Measurements from ENCODE around the gene ASCL2. TPM values are rescaled to one million over a fixed set of nuclear protein-coding genes. Genes with fewer than 3 reads are reported as not detected.

ASCL2 gene
- total RNA-seq, 1 experiment from 2014 or later, result not detected

DNA sequence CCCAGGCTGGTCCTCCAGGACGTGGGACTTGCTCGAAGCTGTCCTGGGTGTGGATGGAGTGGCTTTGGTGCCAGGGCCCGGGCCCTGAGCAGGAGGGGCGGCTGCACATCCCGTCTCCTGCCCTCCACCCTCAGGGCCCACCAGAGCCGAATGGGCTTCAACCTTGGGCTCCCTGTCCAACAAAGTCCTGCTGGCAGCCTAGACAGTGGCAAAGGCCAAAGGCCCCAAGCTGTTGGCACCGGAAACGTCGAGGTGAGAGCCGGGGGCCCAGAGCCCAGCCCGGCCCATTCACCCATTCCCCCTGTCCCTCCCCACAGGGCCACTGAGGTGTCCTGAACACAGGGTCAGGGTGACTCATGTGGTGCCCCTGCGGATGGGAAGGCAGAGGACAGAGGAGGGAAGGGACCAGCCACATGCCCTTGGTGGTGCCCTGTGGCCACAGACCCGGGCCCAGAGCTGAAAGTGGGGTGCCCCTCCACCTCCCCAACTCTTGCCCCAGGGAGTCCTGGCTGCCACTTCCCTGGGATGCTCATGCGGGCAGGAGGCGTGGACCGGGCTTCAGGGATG is 40.5 kb upstream of the ASCL2 start:
- Histone ChIP-seq H3K36me3 (no peaks in the 10 kb centered on the region), H3K9me3 (no peaks in the 10 kb centered on the region), H3K4me3 (no peak overlapping the region), H3K27me3 (no peaks in the 10 kb centered on the region)
- no peak for DNase-seq

DNA sequence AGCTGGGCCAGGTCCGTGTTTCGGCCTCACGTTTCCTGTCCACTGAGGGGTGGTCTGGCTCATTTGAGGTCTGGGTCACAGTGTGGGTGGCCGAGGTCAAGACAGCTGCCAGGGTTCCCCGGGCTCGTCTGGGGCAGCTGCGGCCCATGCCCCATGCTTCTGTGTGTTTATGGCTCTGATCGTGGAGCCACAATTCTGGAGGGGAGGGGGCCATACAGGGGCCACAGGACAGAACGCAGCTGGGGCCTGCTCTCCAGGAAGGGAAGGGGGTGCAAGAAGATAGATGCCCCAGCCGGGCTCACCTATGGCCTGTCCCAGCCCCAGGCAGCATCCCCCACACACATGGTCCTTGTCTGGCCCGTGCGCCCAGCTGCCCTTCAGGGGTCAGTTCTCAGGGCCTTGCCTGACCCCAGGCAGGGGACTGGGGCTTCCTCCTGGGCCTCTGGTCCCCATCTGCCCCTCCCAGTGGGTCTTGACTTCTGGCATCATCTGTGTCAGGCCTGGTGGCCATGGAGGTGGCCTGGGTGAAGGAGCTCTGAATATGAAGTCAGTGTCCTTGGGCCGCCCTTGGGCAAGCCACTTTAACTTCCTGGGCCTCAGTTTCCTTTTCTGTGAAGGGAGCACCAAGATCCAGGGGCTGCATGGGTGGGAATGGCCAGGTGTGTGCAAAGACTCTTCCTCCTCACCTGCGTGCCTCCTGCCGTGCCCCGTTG is 39.8 kb upstream of the ASCL2 start:
- Histone ChIP-seq H3K36me3 (no peaks in the 10 kb centered on the region), H3K27me3 (no peaks in the 10 kb centered on the region), H3K9me3 (no peaks in the 10 kb centered on the region), H3K4me3 (no peak overlapping the region)
- no peak for DNase-seq

DNA sequence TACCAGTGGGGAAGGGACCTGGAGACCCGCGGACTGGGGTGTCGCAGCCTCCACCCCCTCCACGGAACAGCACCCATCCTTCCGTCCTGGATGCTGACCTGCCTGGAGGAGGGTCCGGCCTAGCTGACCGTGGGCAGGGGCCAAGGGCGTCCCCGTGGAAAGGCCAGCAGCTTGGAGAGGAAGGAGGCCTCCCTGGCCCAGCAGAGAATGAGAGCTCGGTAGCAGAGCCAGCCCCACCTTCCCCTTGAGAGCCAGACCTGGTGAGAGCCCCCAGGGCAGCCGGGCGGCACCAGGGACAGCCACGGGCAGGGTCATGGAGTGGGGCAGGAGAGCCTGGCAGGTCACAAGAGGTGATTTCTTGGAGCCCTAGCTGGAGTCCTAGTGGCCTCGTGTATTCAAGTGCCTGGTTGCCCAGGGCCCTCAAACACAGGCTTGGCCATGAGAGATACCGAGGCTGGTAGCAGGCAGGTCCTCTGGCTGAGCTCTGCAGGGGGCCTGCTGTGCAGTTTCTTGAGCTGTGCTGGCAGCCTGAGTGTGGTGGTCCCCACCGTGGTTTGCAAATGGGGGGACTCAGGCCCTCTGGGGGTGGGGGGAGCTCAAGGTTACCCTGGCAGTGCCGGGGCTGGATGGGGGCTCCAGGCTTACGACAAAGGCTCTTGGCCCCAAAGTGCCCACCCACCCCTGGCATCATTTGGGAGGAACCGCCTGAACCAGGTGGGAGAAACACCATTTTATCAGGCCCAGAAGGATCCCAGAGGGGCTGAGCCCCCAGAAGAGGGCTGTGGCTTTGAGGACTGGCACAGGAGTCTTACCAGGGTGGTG is 39.1 kb upstream of the ASCL2 start:
- H3K9me3 ChIP-seq, result no peaks in the 10 kb centered on the region
- H3K36me3 ChIP-seq, result no peaks in the 10 kb centered on the region
- no peak overlapping the region for H3K4me3 ChIP-seq
- H3K27me3 ChIP-seq, result no peaks in the 10 kb centered on the region
- no peak for DNase-seq

DNA sequence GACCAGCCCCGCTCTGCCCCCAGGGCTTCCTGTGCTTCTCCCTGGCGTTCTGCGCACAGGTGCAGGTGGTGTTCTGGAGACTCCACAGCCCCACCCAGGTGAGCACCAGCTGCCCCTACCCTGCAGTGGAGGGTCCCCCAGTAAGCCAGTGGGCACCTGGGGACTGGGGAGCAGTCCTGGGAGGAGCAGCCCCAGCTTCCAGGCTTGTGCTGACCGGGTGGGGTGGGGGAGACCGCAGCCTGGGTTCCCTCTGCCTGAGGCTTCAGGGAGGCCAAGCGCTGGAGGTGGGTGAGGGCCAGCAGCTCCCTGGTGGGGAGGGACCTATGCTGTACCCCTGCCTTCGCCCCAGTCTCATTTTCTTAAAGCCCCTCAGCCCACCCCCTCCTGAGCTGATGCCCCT is 38.3 kb upstream of the ASCL2 start:
- Histone ChIP-seq H3K4me3 (no peak overlapping the region), H3K36me3 (no peaks in the 10 kb centered on the region), H3K9me3 (no peaks in the 10 kb centered on the region), H3K27me3 (no peaks in the 10 kb centered on the region)
- no peak for DNase-seq

DNA sequence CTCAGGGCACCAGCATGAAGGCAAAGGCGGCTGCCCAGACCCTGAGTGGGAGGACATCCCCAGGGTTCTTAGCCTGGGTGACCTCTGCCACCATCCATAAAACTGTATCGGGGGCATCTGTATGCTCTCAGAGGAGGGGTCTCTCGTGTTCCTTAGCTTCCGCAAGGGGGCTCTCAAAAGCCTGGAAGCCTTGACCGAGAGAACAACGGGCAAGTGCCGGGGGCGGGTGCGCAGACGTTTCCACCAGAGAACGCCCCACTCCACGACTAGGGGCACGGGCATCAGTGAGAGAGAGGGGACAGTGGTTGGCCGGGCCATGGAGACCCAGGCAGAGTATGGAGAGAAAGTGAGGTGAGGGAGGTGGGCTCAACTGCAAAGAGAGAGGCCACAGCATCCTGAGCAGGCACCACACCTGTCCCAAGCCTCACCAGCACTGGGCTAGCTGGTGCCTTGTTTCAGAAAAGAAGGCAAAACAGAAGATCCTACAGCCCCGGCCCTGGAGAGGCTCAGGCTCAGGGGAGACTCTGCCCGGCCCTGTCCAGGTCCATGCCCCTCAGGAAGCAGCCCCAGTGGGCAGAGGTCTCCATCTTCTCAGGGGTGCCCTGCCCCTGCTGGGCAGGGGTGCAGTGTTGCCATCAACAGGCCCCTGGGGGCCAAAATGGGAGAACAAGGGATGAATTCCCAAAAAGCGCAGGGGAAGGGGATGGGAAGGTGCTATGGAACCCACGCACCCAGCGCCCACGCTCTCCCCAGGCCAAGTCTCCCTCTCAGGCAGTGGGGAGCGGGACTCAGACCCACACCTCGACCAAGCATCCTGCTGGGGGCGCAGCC is 37.3 kb upstream of the ASCL2 start:
- no peaks in the 10 kb centered on the region for H3K9me3 ChIP-seq
- DNase-seq, result no peak
- H3K36me3 ChIP-seq, result no peaks in the 10 kb centered on the region
- H3K27me3 ChIP-seq, result no peaks in the 10 kb centered on the region
- H3K4me3 ChIP-seq, result no peak overlapping the region

DNA sequence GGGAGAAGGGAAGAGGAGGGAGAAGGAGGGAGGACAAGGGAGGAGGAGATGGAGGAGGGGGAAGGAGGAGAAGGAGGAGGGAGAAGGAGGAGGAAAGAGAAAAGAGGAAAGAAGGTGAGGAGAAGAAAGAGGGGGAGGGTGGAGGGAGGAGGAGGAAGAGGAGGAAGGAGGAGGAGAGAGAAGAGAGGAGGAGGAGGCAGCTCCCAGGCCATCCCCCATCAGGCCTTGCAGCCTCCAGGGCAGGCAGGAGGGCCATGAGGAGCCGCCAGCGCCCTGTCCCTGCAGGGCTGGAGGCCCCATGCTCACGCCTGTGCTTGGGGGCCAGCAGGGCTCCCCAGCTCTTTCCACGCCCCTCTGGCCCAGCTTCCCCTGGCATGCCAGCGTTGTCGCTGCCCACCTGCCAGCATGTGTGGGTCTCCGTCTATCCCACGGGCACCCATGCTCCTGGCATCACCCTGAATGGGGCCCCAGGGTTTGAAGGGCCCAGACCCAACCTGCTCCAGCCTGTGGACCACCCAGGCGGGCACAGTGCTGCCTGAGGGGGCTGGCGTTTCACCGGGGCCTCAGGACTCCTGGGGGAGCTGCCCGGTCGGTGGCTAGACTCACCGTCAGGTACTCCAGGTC is 36.6 kb upstream of the ASCL2 start:
- Histone ChIP-seq H3K4me3 (no peak overlapping the region), H3K27me3 (no peaks in the 10 kb centered on the region), H3K9me3 (no peaks in the 10 kb centered on the region), H3K36me3 (no peaks in the 10 kb centered on the region)
- DNase-seq, result peak; percentile 52

DNA sequence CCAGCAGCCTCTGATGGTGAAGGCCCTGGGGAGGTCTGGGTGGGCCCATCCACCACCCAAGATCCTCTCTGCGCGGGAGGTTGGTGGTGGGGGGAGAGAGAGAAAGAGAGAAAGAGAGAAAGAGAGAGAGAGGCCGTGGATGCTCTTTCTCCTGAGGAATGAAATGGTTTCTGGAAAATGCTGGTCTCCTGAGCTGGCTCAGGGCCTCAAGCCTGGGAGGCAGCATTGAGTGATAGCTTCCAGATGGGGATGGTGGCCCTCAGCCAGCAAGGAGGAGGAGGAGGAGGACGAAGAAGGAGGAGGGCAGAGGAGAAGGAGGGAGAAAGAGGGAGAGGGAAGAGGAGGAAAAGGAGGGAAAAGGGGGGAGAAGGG is 36.0 kb upstream of the ASCL2 start:
- Histone ChIP-seq H3K36me3 (no peaks in the 10 kb centered on the region), H3K9me3 (no peaks in the 10 kb centered on the region), H3K4me3 (peak overlapping the region; percentile 11; the same call in 1 of the 2 replicates), H3K27me3 (no peaks in the 10 kb centered on the region)
- DNase-seq, result peak; percentile 89

DNA sequence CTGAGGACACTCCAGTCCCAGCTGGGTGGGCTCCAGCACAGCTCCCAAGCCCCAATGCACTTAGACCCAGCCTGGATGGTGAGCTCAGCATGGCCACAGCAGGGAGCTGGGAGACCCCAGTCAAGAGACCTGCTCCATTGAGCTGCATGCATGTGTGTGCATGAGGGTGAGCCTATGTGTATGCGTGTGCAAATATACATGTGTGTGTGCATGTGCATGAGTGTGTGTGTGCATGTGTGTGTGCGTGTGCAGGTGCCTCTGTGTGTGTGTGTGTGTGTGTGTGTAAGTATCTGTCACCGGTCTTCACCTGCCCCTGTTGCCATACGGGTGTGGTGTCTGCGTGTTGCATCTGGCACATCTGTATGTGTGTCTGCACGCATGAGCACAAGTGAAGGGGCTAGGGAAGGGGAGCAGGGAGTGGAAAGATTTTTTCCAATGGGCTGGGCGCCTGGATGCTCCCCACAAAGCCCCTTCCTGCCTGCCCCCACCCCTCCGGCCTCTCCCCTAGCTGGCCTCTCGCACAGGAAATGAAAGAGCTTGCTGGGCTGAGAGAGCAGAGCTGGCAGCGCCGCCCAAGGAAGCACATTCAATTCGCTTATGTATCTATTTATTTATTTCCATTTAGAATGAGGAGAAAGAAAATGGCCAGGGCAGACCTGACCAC is 35.5 kb upstream of the ASCL2 start:
- Histone ChIP-seq H3K9me3 (no peaks in the 10 kb centered on the region), H3K4me3 (peak overlapping the region; percentile 11; the same call in 1 of the 2 replicates), H3K27me3 (no peaks in the 10 kb centered on the region), H3K36me3 (no peaks in the 10 kb centered on the region)
- peak; percentile 78 for DNase-seq

DNA sequence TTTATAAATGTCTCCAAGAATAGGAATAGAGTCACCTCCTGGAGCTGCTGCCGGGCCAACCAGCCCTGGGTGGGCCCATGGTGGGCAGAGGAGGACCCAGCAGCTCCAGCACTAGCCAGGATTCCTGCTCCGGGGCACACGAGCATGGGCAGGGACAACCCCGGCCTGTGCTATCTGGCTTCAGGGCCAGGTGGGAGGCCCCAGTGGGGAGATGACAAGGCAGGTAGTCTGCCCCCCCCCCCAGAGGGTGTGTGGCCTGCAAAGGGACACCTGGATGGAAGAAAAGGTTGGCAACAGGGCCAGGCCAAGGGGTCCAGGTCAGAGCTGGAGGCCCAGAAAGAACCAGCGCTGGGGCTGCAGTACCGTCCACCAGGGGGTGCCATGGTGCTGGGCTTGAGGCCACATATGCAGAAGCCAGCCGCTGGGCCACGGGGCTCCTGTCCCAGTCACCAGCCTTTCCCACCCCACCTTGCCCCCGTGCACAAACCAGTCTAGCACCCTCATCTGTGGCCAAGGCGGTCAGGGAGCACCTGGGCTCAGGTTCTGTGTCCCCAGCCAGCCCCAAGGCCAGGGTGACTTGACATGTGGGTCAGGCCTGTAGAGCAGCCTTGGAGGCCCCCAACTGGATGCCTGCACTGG is 34.9 kb upstream of the ASCL2 start:
- peak; percentile 76 for DNase-seq
- Histone ChIP-seq H3K36me3 (no peaks in the 10 kb centered on the region), H3K27me3 (no peaks in the 10 kb centered on the region), H3K4me3 (no peak overlapping the region), H3K9me3 (no peaks in the 10 kb centered on the region)

DNA sequence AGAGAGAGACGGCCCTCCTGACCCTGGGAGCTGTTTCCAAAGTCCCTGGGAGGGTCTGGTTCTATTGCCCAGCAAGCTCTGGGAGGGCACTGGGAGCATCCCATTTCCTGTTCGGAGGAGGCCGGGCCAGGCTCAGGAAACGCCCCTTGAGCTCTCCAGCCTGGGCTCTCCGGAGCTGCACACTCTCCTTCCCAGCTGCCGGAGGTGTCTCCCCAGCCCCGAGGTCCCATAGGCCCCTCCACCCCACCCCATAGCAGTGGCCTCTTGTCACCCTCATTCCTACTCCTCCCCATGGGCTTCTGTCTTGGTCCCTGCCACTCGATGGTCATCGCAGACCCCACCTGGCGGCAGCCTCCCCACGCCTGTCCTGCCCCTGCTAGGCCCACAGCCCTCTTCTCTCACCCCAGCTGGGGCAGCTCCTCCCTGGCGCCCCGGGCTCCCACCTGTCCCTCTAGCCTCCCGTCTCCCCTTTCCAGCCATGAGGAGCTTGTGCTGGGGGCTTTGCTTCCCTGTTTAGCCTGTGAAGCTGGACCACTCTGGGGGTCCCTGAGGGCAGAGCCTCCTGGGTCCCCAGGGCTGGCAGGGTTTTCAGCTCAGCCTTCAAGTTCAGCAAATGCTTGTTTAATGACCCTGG is 34.2 kb upstream of the ASCL2 start:
- H3K27me3 ChIP-seq, result no peaks in the 10 kb centered on the region
- DNase-seq, result peak; percentile 65
- H3K9me3 ChIP-seq, result no peaks in the 10 kb centered on the region

DNA sequence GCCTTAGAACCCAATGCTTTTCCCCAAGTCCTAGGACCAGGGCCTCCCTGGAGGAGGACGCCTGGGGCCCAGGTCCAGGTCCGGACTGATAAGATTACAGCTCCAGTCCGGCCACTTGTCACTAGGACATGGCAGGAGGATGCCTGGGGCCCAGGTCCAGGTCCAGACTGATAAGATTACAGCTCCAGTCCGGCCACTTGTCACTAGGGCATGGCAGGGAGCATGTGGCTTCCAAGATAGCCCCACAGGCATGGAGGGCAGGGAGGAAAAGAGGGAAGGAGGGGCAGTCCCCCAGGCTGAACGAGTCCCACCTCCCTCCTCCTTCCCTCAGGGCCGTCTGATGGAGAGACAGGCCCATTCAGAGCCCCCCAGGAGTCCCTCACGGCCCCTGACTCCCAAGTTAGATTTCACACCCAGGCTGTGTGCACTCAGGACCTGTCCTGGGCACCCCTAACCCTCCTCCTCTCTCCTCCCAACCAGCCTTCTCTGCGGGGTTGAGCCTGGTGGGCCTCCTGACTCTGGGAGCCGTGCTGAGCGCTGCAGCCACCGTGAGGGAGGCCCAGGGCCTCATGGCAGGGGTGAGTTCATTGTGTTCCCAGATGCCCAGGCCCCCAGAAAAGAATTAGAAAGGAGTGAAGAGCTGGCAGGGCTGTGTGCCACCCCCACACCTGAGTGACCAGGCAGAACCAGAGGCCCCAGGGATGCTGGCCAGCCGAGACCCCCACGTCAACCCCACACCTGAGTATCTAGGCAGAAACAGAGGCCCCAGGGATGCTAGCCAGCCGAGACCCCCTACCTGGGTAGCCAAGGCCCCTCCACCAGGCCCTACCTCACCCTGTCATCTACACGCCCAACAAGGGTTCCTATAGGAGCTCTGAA is 33.5 kb upstream of the ASCL2 start:
- no peaks in the 10 kb centered on the region for H3K27me3 ChIP-seq
- H3K4me3 ChIP-seq, result no peak overlapping the region
- H3K9me3 ChIP-seq, result no peaks in the 10 kb centered on the region
- no peaks in the 10 kb centered on the region for H3K36me3 ChIP-seq
- DNase-seq, result no peak

More for the DNA sequence above, 34.2 kb upstream of the ASCL2 start:
- Histone ChIP-seq H3K4me3 (no peak overlapping the region), H3K36me3 (no peaks in the 10 kb centered on the region)

DNA sequence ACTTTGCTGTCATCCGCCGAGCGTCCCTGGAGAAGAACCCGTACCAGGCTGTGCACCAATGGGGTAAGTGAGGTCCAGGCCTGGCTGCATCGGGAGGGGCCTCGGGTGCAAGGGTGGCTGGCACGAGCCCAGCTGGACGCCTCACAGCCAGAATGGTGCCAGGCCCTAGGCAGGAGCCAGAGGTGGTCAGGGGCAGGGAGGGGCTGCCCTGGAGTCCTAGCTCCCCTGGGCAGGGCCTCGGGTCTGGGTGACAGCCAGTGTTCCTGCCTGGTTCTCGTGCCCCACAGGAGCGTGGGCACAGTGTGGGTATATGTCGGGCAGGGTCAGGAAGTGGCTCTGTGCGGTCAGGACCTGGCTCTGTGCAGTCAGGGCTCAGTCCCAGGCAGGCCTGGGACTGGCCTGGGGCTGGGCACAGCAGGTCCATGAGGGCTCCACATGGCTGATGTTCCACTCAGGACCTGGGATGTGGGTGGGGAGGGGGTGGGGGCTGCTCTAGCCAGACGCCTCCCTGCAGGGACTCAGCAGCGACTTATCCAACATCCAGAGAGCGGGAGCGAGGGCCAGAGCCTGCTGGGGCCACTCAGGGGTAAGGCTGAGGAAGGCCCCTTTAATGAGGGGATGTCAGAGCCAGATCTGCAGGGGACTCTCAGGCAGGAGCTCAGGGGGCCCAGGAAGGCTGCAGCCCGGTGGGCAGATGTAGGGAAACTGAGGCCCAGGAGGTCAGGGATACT is 32.7 kb upstream of the ASCL2 start:
- peak; percentile 79 for DNase-seq
- H3K27me3 ChIP-seq, result no peaks in the 10 kb centered on the region
- peak overlapping the region; percentile 39 for H3K4me3 ChIP-seq
- no peaks in the 10 kb centered on the region for H3K9me3 ChIP-seq
- no peaks in the 10 kb centered on the region for H3K36me3 ChIP-seq

DNA sequence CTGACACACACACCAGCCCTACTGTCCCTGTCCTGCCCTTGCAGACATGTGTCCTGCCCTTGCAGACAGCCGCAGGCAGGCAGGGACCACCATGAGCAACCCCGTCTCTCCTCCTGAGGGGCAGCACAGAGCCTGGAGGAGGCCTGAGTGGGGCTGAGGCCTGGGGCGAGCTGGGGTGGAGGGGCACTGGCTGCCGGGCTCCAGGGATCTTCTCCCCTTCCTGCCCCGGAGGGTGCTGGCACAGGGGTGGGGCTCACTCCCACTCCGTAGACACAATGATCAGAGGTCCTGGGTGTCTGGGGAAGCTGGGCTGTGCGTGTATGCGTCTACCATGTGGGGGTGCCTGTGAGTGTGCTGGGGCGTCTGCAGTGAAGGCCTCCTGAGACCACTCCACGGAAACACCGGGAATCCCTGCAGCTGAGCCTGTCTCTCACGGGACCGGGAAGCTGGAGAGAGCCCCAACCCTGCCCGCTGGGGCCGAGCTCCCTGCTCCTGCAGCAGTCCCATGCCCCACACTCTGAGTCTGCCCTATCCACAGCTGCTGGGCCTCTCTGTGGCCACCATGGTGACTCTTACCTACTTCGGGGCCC is 32.0 kb upstream of the ASCL2 start:
- Histone ChIP-seq H3K36me3 (no peaks in the 10 kb centered on the region), H3K9me3 (no peaks in the 10 kb centered on the region), H3K27me3 (no peaks in the 10 kb centered on the region), H3K4me3 (peak overlapping the region; percentile 39)
- no peak for DNase-seq

Data from MG63 (cell line).